Measurements from ENCODE around the gene FOXC1.

The FOXC1 gene

GRCh38 chr6:1624851-1625781 is 15.4 kb downstream of the FOXC1 start:
- DNase-seq, result no peak

- DNase-seq, result no peak
Measured at GRCh38 chr6:1625794-1626435, 16.2 kb downstream of the FOXC1 start.

GRCh38 chr6:1626481-1626880 is 16.8 kb downstream of the FOXC1 start:
- DNase-seq, result no peak

GRCh38 chr6:1627827-1628560 is 18.3 kb downstream of the FOXC1 start:
- DNase-seq, result no peak

GRCh38 chr6:1629316-1629715 is 19.6 kb downstream of the FOXC1 start:
- DNase-seq, result no peak

DNA sequence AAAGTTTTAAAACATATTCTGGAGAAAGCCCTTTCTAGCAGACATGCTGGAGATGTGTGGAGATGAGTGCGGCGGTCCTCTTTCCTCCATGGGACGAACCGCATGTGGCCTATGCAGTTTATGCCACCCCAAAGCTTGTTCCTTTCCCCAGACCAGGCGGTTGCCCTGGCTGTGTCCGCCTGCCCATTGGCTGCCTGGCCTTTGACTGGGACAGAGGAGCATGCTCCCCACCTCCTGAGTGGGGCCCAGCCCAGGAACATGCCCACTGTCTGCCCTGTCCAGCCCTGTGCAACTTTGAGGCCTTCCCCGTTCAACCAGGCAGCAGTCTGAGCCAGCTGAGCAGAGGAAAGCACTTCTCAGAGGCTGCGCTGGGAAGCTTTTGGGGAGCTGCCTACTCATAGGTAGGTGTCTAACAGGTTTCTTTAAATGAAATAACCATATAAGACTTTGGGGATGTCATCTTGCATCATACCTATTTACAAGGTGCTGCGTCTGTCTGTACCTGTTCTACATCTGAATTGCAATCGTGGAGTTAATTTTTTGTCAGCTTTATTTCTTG is 20.6 kb downstream of the FOXC1 start:
- DNase-seq, result no peak

- no peak for DNase-seq
Measured at GRCh38 chr6:1630771-1631217, 21.1 kb downstream of the FOXC1 start.

DNA sequence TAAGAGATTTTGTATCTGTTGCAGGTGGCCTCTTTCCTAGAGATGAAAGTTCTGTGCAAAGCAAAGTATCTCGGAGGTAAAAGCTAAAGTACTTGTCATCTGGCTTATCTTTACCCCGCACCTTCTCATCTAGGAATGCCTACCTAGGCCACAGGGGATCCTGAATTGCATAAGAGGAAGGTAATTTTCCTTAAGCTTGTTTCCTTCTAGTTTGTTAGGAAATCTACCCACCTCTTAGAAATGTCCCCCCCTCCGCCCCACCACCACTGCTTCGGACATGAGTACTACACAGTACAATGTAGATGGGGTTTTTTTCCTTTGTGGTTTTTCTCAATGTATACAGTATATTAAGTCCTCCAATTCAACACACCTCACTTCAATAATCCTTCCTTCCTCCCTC is 21.5 kb downstream of the FOXC1 start:
- no peak for DNase-seq

DNA sequence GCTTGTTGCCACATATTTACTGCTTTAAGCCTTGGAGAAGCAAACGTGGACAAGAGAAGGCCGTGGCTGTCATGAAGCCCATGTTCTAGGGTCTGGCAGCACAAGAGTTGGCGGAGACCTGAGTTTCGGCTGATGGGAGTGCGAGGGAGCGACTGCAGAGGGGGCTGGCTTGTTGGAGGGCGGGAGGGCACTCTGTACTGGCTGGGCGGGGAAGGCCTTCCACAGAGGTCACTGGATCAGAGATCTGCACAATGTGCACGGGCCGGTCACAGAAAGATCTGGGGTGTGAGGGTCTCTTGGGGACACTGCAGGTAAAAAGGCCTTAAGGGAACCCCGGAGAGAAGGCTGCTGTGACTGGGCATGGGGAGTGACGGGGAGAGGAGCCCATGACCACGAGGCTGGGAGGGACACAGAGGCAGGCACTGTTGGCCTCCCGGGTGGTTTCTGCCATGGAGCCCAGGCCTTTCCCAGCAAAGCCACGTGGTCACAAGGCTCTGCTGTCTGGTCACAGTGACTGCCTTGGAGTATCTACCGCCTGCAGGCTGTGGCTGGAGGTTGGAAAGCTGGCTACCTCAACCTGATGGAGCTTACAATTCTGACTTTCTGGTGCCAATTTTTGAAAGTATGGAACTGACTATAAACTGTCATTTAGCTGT is 23.8 kb downstream of the FOXC1 start:
- no peak for DNase-seq

DNA sequence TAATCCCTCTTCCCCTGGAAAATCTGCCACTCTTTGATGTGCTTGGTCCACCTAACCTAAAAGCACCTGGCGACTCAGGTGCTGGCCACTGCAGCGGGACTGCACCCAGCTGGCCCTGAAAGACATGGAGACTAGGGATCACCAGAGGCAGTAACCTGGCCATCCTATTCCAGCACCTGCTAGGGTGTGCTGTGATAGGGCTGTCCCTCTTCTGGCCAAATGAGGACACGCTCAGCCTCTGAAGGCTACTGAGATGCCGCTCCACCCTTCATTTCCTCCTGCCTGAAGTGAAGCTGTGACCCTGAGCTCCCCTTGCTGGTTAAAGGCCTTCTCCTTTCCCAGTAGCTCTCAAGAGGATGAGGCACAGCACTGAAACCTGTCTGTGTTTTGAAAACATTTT is 24.4 kb downstream of the FOXC1 start:
- DNase-seq, result no peak

DNA sequence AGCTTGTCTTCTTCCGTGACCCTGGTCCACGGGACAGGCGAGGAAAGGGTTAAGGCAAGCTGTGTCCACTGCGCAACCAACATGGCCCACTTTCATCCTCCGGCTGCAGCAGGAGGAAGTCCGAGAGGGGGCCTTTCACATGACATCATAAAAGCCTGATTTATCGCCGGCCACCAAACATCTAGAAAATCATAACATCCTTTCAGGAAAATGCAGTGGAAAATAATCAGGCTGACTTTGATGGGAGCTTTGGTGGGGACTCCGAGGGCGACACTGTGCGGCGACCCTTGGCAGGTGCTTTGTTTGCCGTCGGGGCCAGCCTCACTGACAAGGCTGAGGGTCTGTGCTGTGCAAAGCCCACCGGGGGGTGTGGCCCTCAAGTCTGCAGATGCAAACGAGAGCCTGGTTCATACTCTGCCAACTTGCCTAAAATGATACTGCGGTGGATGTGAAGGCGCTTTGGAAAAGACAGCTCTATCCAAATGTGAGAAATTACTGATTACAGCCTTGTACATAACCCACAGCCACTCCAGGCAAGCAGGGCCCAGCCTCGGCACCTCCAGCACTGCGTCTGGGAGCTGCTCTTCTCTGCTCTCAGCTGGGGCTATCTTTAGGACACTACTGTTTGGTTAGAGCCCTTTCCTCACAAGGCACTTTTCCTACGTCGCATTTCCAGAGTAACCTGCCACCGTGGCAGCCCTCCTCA is 25.7 kb downstream of the FOXC1 start:
- DNase-seq, result no peak

- DNase-seq, result no peak
Measured at GRCh38 chr6:1636272-1636825, 26.6 kb downstream of the FOXC1 start.

- DNase-seq, result no peak
Measured at GRCh38 chr6:1636971-1637871, 27.5 kb downstream of the FOXC1 start.

DNA sequence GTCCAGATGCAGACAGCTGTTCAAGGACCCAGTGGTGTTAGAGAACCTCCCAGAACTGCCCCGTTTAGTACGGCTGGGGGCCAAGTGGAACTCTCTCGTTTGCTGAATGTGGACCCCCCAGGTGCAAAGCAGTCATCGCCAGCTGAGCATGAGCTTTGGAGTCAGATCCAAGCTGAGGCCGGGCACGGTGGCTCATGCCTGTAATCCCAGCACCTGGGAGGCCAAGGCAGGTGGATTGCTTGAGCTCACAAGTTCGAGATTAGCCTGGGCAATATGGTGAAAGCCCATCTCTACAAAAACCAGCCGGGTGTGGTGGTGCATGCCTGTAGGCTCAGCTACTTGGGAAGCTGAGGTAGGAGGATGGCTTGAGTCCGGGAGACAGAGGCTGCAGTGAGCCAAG is 29.7 kb downstream of the FOXC1 start:
- DNase-seq, result no peak

DNA sequence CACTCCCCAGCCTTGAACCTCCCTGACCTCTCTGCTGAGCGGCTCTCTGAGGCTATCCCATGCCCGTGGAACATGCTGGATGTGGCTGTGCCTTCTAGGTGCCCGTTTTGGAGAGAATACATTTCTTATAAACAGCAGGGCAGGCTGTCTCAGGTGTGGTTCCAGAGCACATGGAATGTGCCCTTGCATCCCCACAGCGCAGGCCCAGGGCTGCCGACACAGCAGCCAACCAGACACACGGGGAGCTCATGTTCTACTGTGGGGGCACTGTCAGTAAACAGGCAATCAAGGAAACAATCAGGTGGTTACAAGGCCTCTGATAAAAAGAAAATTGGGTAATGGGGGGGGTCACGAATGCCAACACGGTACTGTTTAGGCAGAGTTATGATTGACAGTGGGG is 30.8 kb downstream of the FOXC1 start:
- no peak for DNase-seq

DNA sequence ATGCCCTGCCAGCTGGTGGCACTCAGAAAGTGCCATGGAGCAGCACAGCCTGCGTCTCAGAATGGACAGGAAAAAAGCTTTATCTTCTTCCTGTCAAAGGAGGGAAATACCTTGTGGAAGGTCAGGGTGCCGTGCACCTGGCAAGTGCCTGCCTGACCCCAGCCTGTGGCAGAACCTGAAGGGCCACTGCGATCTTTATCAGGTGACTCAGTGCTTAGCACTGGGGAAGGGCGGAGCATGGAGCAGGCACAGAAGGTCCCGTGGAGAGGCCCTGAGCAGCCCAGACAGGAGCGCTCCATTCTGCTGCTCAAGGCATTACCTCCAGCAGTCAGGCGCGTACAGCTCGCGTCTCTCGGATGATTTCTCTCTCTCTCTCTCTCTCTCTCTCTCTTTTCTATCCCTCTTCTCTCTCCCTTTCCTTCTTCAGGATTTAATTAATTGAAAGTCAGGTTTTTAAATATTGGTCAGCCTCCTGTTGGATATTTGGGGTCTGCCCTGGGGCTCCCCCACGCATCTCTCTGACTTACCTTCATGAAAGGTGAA is 31.7 kb downstream of the FOXC1 start:
- no peak for DNase-seq

GRCh38 chr6:1643111-1643510 is 33.4 kb downstream of the FOXC1 start:
- no peak for DNase-seq

DNA sequence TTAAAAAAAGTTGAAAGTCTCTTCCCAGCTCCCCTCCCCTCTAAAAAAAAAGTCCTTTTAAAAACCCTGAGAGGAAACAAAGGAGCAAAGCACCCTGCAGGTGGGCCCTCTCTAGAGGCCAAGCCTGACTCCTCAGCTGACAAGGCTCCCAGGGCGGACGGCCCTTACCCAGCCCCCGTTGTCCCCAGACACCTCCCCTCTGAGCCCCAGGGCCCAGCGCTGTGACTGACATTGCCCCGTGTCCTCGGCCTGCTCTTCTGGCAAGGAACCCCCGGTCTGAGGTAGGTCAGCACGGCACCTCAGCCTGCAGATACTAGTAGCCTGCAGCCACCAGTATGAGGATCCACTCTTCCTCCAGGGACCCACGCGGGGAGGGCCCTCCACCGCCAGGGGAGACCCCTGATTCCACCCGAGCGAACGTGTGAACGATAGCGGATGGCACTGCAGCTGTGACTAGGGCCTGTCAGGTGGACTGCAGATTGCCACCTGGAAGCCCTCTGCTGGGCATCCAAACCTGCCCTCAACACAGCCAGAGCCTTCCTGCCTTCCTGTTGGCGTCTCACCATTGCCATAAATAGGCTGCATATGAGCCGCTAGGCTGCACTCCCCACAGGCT is 34.2 kb downstream of the FOXC1 start:
- DNase-seq, result no peak

GRCh38 chr6:1644516-1645060 is 34.9 kb downstream of the FOXC1 start:
- no peak for DNase-seq
